MCF 10A (cell line): ENCODE measurements around the gene WDR27. TPM values are rescaled to one million over a fixed set of nuclear protein-coding genes. Genes with fewer than 3 reads are reported as not detected.
"Not testable (repeated sequence)": the region's sequence is repeated elsewhere in the genome, so short reads cannot be mapped to it uniquely, and the experiment has no call there.

ENCODE experiments used
- BruUV-seq: library from RNA; stranded (reverse); fragments of 400-500 nt; replicated peaks from 2 replicates; lab custom pipeline; 2021; lab: Mats Ljungman, UMichigan
- CTCF ChIA-PET: fragments of 300-600 bp; sonication (Branson Sonifier 250); formaldehyde crosslinking; extraction: SDS; loops from one replicate; lab custom pipeline; 2021; ENCODE audit warnings: antibody characterized with exemption, inconsistent platforms; lab: Yijun Ruan, JAX
- POLR2A ChIA-PET: fragments of 300-600, 350-650 bp; sonication (Branson Sonifier 250); formaldehyde crosslinking; extraction: SDS; loops from one replicate; lab custom pipeline; 2020; ENCODE audit warnings: antibody characterized with exemption, inconsistent platforms; lab: Yijun Ruan, JAX
- DNase-seq: peaks from one replicate; pipeline ENCODE4 v3.0.0-alpha.2; 2018; ENCODE audit not compliant: unreplicated experiment
- H3K27ac Mint-ChIP-seq: one replicate; pipeline ENCODE4 v1.8.0; 2022; ENCODE audit warnings: mild to moderate bottlenecking, low read depth, mixed read lengths; ENCODE audit not compliant: unreplicated experiment
- H3K27me3 Mint-ChIP-seq: one replicate; pipeline ENCODE4 v1.8.0; 2022; ENCODE audit warnings: mixed read lengths; ENCODE audit not compliant: insufficient read depth, unreplicated experiment
- H3K36me3 Mint-ChIP-seq: one replicate; pipeline ENCODE4 v1.8.0; 2022; ENCODE audit warnings: mild to moderate bottlenecking, moderate library complexity, mixed read lengths; ENCODE audit not compliant: insufficient read depth, unreplicated experiment
- H3K4me1 Mint-ChIP-seq: one replicate; pipeline ENCODE4 v1.8.0; 2022; ENCODE audit warnings: mixed read lengths; ENCODE audit not compliant: insufficient read depth, unreplicated experiment
- H3K4me3 Mint-ChIP-seq: one replicate; pipeline ENCODE4 v1.8.0; 2022; ENCODE audit warnings: mild to moderate bottlenecking, moderate library complexity, mixed read lengths; ENCODE audit not compliant: unreplicated experiment
- H3K9me3 Mint-ChIP-seq: one replicate; pipeline ENCODE4 v1.8.0; 2022; ENCODE audit warnings: mixed read lengths; ENCODE audit not compliant: unreplicated experiment
- intact Hi-C: fragments of 100-400 bp; cut with micrococcal nuclease; formaldehyde crosslinking; loops from 2 replicates; pipeline ENCODE4 v1.14.1; 2022
- total RNA-seq: library from RNA; stranded (reverse); gene quantifications from 2 replicates; pipeline ENCODE4 v1.2.3, GENCODE V29; 2022
- TF ChIP-seq, protein P1 (sequence below): fragments of 200-600 bp; IDR thresholded peaks from one replicate; pipeline ENCODE4 v1.8.0; 2022; ENCODE audit warnings: antibody characterized with exemption, mild to moderate bottlenecking; ENCODE audit not compliant: unreplicated experiment

The WDR27 gene
- total RNA-seq, 1 experiment from 2014 or later = 80.6 TPM

DNA sequence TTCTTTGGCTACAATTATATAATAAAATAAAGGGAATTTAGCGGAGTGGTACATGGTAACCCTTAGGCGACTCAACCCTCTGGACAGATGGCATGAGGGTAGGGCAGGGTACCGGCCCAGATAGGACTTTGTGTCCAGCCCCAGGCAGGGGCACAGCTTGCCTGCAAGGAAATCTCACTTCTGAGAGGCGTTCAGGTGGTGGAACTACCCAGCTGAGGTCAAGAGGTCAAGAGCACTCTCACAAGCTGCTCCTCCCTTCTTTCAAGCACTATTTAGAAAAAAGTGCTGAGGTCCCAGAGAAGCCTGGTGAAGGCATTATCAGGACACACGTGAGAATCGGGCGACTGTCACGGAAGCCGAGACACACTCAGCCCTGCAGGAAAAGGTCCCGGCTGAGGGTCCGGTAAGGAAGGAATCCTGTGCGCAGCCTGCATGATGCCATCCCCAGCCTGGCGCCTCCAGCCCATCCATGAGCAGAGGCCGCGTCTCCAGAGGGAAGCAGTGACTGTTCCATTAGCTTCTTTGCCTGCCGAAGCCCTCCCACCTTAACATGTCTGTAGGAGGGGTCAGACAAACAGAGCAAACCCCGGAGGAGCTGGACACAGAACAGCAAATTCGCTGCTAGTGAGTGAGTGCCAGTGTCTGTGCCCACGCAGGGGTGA, 54.8 kb downstream of the WDR27 start:
- Mint-ChIP-seq H3K27me3 (no peaks in the 10 kb centered on the region), H3K9me3 (no peaks in the 10 kb centered on the region), H3K4me3 (no peak overlapping the region), H3K4me1 (no peaks in the 10 kb centered on the region), H3K27ac (no peak overlapping the region), H3K36me3 (peaks cover 7% of the 10 kb centered on the region)
- no TSS peak for BruUV-seq
- ChIA-PET POLR2A (no interaction called here), CTCF (no interaction called here)
- intact Hi-C loops = no loop called here
- DNase-seq = no peak
- TF ChIP-seq, protein P1, sequence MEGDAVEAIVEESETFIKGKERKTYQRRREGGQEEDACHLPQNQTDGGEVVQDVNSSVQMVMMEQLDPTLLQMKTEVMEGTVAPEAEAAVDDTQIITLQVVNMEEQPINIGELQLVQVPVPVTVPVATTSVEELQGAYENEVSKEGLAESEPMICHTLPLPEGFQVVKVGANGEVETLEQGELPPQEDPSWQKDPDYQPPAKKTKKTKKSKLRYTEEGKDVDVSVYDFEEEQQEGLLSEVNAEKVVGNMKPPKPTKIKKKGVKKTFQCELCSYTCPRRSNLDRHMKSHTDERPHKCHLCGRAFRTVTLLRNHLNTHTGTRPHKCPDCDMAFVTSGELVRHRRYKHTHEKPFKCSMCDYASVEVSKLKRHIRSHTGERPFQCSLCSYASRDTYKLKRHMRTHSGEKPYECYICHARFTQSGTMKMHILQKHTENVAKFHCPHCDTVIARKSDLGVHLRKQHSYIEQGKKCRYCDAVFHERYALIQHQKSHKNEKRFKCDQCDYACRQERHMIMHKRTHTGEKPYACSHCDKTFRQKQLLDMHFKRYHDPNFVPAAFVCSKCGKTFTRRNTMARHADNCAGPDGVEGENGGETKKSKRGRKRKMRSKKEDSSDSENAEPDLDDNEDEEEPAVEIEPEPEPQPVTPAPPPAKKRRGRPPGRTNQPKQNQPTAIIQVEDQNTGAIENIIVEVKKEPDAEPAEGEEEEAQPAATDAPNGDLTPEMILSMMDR = no peak

DNA sequence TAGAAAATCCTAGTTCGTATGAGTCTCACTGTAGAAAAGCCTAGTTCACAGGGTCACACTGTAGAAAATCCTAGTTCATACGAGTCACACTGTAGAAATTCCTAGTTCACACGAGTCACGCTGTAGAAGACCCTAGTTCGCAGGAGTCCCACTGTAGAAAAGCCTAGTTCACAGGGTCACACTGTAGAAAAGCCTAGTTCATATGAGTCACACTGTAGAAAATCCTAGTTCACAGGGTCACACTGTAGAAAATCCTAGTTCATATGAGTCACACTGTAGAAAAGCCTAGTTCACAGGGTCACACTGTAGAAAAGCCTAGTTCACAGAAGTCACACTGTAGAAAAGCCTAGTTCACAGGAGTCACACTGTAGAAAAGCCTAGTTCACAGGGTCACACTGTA, 56.4 kb downstream of the WDR27 start:
- H3K4me1 Mint-ChIP-seq, BruUV-seq, intact Hi-C loops, CTCF ChIA-PET, H3K9me3 Mint-ChIP-seq, H3K27ac Mint-ChIP-seq, H3K4me3 Mint-ChIP-seq, H3K36me3 Mint-ChIP-seq, DNase-seq, H3K27me3 Mint-ChIP-seq, POLR2A ChIA-PET: not testable (repeated sequence)

DNA sequence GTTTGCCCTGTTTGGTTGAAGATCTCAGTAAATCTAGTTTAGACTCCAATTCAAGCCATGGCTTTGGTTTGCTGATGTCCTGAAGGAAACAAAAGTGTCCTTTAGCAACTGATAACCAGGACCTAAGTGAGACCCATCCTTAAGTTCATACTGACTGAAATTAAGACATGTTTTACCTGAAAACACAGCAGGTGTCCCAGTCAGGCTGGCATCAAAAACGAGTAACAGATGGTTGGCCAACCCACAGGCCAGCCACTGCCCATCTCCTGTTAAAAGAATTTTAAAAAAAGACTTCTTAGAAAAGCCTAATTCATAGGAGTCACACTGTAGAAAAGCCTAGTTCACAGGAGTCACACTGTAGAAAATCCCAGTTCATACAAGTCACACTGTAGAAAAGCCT, 58.3 kb downstream of the WDR27 start:
- no peaks in the 10 kb centered on the region for H3K9me3 Mint-ChIP-seq
- H3K27ac Mint-ChIP-seq = no peak overlapping the region
- POLR2A ChIA-PET = no interaction called here
- TF ChIP-seq, protein P1 = no peak
- intact Hi-C loops = no loop called here
- no peaks in the 10 kb centered on the region for H3K27me3 Mint-ChIP-seq
- peaks cover under 1% of the 10 kb centered on the region for H3K36me3 Mint-ChIP-seq
- no peak for DNase-seq
- BruUV-seq = no TSS peak
- H3K4me1 Mint-ChIP-seq = no peaks in the 10 kb centered on the region
- H3K4me3 Mint-ChIP-seq = no peak overlapping the region
- CTCF ChIA-PET = no interaction called here

DNA sequence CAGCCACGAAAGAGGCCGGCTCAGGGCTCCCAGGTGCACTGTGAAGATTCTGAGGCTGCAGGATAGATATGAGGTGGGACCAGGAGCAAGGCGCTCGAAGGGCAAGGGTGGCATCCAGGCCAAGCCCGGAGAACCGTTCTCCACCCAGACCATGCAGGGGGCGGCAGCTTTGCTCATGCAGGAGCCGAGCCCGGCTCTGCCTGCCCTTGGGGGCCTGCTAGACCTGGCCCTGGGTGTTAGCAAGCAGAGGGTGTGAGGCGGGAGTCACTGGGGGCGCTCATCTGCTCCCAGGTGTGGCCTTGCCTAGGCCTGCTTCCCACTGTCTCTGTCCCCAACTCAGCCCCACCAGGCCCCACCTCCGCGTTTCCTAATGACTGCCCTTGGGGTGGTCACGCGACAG, 59.4 kb downstream of the WDR27 start:
- H3K9me3 Mint-ChIP-seq = no peaks in the 10 kb centered on the region
- H3K4me3 Mint-ChIP-seq = no peak overlapping the region
- DNase-seq = no peak
- no peak overlapping the region for H3K27ac Mint-ChIP-seq
- CTCF ChIA-PET = interaction anchor here (0.6 kb wide), 1 partner anchor 148 kb away, joined by 3 read pairs; no protein-coding TSS in a partner anchor
- TF ChIP-seq, protein P1 = no peak
- H3K36me3 Mint-ChIP-seq = peaks cover 9% of the 10 kb centered on the region
- intact Hi-C loops = no loop called here
- H3K27me3 Mint-ChIP-seq = no peaks in the 10 kb centered on the region
- no peaks in the 10 kb centered on the region for H3K4me1 Mint-ChIP-seq
- no TSS peak for BruUV-seq
- POLR2A ChIA-PET = no interaction called here
